NOMO-1 (cell line): ENCODE results near the gene ZNF600.
A peak's percentile ranks its signal among the peaks of the same experiment; 100 is the strongest.
"Not testable (repeated sequence)": the region's sequence is repeated elsewhere in the genome, so short reads cannot be mapped to it uniquely, and the experiment has no call there.

ENCODE experiments used
- DNase-seq, 2 experiments: peaks; one replicate each; lab custom pipeline; 2025; ENCODE audit not compliant: unreplicated experiment in 2 of 2; lab: John Stamatoyannopoulos, UW

Gene ZNF600

GRCh38 chr19:52742516-52742915, 44.1 kb downstream of the ZNF600 start:
- no peak for DNase-seq

GRCh38 chr19:52741951-52742485, 44.6 kb downstream of the ZNF600 start:
- DNase-seq = no peak

GRCh38 chr19:52741371-52741770, 45.2 kb downstream of the ZNF600 start:
- not testable (repeated sequence) for DNase-seq

- DNase-seq = no peak
Observed at GRCh38 chr19:52739576-52739975, 47.0 kb downstream of the ZNF600 start.

GRCh38 chr19:52735734-52736133, 50.9 kb downstream of the ZNF600 start:
- no peak for DNase-seq

- peak; percentile 87 to 88 for DNase-seq
Observed at GRCh38 chr19:52734893-52735661, 51.5 kb downstream of the ZNF600 start, which contains the start of gene ZNF611. Gene ZNF611, minus strand, starts transcription at chr19:52735044. Its CDS starts 19,150 bp downstream, at chr19:52715894.

- DNase-seq = peak in 1 of 2 experiments; percentile 66
Observed at GRCh38 chr19:52734331-52734892, 52.2 kb downstream of the ZNF600 start.

GRCh38 chr19:52726051-52726450, 60.5 kb downstream of the ZNF600 start:
- not testable (repeated sequence) for DNase-seq

- no peak for DNase-seq
Observed at GRCh38 chr19:52725528-52725961, 61.0 kb downstream of the ZNF600 start.

GRCh38 chr19:52724701-52725514, 61.7 kb downstream of the ZNF600 start:
- DNase-seq = no peak

- not testable (repeated sequence) for DNase-seq
Observed at GRCh38 chr19:52723907-52724598, 62.5 kb downstream of the ZNF600 start.

- no peak for DNase-seq
Observed at GRCh38 chr19:52722062-52723003, 64.3 kb downstream of the ZNF600 start.

- DNase-seq = not testable (repeated sequence)
Observed at GRCh38 chr19:52720541-52720940, 66.0 kb downstream of the ZNF600 start.

- DNase-seq = no peak
Observed at GRCh38 chr19:52716522-52716921, 70.1 kb downstream of the ZNF600 start.

- not testable (repeated sequence) for DNase-seq
Observed at GRCh38 chr19:52715902-52716301, 70.7 kb downstream of the ZNF600 start.

GRCh38 chr19:52715330-52715729, 71.3 kb downstream of the ZNF600 start:
- DNase-seq = not testable (repeated sequence)
